ENCODE data around the gene EVA1C.
"Not testable (repeated sequence)": the region's sequence is repeated elsewhere in the genome, so short reads cannot be mapped to it uniquely, and the experiment has no call there.

The EVA1C gene

DNA sequence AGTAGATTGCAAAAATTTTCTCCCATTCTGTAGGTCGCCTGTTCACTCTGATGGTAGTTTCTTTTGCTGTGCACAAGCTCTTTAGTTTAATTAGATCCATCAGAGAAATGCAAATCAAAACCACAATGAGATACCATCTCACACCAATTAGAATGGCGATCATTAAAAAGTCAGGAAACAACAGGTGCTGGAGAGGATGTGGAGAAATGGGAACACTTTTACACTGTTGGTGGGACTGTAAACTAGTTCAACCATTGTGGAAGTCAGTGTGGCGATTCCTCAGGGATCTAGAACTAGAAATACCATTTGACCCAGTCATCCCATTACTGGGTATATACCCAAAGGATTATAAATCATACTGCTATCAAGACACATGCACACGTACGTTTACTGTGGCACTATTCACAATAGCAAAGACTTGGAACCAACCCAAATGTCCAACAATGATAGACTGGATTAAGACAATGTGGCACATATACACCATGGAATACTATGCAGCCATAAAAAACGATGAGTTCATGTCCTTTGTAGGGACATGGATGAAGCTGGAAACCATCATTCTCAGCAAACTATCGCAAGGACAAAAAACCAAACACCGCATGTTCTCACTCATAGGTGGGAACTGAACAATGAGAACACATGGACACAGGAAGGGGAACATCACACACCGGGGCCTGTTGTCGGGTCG is 21.8 kb upstream of the EVA1C start:
- not testable (repeated sequence) for DNase-seq (ENCODE audit: low spot score)

DNA sequence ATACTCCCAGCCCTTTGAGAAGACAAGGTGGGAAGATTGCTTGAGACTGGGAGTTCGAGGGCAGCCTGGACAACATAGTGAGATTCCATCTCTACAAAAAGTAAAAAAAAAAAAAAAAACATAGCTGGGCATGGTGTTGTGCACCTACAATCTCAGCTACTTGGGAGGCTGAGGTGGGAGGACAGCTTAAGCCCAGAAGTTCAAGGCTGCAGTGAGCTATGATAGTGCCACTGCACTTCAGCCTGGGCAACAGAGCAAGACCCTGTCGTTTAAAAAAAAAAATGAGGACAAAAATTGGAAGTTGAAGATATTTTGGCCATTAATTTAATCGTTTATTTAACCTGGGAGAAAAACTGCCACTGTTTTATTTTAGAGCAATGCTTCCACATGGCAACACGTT is 20.8 kb upstream of the EVA1C start:
- DNase-seq (ENCODE audit: low spot score) = no peak

DNA sequence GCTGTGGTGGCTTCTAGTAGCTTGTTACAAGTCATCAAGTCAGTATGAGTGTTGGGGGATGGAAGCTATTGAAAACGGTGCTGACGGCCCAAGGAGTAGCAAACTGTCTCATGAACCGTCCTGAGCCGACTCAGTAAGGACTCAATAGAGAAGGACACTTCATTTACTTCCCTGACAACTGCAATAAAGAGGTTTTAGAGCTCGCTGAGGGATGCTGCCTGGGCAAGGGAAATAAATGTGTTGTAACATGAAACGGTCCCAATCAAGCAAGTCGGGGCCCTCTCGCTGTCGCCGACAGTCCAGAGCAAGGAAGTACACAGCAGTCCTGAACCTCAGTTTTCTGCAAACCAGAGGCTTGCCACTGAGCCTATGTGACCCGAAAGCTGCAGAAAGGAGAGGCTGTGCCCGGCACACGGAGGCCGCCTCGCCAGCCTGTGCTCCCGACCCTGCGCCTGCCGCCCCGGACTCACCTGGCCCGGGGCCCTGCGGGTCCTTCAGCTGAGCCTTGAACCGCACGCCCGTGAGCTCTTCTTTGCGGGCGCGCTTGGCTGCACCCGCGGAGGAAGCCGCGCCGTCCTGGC is 20.1 kb upstream of the EVA1C start:
- DNase-seq (ENCODE audit: low spot score) = no peak

DNA sequence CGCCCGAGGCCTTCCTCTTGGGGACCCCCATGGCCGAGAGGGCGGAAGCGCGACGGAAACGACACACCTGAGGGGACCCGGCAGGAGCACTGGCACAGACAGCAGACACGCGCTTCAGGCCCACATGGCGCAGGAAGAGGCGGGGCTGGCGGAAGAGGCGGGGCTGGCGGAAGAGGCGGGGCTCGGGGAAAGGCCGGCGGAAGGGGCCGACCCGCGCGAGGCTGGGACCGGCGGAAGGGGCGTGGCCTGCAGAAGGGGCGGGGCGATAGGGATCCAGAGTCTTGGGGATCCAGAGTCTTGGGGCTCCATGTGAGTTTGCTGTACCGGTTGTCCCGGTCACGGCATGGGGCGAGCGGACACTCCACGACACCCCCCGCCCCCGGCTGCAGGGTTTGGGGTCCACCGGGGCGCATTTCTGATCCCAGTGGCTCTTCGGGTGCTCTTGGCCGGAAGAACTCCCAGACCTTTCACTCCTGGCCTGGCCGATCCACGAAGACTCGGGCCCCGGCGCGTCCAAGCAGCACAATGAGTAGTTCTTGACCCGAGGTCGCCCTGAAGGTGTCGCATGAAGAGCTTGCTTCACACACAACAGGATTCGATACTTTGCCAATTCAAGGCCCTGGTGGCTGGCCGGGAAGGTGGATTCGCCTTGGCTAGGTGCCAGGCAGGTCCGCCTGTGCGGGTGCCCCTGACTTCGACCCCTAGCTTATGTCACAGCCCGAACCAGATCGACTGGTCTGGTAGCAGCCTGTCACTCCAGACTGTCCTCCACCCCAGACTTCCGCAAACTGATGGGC is 19.4 kb upstream of the EVA1C start, which contains the start of gene URB1:
URB1 (minus strand) TSS at position 133 of the 797 bp plus-strand sequence; CDS start at position 31, 102 bp downstream.
- peak; percentile 89 for DNase-seq (ENCODE audit: low spot score)

DNA sequence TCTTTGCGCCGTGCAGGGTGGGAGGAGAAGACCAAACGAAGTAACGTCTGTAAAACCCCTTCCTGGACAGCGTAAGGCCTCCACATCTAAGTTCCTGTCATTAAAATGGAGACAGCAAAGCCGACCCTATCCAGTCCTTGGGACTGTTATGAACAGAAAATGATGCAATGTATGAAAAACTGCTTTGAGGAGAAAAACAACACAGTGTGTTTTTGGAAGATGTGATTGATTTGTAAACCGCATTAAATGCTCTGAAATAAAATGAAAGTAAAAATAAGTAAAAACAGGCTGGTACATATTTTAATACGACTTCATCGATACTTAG is 18.9 kb upstream of the EVA1C start:
- no peak for DNase-seq (ENCODE audit: low spot score)

DNA sequence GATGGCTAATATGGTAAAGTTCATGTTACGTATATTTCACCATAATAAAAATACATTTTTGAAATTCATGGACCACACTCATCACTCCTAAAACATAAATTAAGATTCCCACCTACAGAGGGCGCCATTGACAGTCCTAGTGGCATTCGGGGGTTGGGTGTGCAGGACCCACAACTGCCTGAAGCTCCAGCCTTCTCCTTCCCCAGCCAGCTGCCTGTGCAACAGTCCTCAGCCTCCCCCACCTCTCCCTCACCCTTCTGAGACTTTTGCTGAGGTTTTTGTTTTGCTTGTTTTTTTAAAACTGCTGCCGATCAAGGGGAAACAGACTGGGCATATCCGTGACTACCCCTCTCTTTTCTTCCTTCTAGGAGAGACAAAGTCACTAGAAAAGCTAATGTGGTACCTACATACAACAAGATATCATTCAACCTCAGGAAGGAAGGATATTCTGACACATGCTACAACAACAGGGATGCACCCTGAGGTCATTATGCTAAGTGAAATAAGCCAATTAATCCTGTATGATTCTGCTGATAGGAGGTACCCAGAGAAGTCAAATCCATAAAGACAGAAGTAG is 9.2 kb upstream of the EVA1C start:
- peak; percentile 75 for DNase-seq (ENCODE audit: low spot score)

DNA sequence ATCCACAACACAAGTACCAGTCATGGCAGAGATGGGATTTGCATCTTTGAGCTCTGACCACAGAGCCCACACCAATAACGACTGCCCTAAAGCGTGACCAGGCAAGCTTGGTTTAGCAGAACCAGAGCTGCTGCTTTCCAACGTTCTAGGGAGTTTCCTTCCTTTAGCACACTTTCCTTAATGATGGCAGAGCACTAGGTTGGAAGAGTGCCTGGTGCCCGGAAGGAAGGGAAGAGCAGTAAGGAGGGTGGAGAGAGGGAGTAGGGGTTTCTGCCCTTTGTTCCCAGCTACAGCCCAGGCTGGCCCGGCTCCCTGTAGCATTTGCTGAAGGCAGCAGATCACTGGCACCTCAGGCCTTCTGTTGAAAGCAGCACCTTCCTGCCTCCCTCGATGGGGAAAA is 6.1 kb upstream of the EVA1C start:
- DNase-seq (ENCODE audit: low spot score) = no peak

DNA sequence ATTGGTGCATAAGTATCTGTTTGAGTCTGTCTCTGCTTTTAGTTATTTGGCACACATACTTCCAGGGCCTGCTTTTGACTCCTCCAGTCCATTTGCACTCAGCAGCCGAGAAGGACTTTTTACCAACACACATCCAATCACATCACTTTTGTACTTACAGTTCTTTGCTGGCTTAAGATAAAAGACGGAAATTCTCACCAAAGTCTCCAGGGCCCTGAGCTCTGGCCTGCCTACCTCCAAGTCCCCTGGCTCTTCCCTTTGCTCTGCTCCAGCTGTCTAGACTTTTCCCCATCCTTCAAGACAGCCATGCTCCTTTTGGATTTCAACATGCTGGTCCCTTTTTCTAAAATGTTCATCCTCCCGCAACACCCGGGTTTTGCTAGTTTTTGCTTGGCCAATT is 2.2 kb upstream of the EVA1C start:
- no peak for DNase-seq (ENCODE audit: low spot score)

DNA sequence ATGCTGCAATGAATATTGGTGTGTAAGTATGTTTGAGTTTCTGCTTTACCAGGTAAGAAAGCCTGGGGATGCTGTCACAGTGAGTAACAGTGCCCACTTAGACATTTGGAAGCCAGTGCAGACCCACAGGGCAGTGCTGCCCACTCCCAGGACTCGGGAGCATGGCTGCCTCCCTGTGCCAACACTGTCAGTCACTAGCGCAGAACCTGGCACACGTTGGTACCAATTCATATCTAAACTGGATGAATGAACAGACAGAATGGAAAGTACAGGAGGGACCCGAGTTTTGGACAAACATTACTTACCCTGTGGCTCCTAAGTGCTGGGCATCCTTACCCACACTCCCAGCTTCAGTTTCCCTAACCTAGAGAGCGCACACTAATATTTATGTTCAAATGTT is 1.6 kb upstream of the EVA1C start:
- DNase-seq (ENCODE audit: low spot score) = peak; percentile 68

DNA sequence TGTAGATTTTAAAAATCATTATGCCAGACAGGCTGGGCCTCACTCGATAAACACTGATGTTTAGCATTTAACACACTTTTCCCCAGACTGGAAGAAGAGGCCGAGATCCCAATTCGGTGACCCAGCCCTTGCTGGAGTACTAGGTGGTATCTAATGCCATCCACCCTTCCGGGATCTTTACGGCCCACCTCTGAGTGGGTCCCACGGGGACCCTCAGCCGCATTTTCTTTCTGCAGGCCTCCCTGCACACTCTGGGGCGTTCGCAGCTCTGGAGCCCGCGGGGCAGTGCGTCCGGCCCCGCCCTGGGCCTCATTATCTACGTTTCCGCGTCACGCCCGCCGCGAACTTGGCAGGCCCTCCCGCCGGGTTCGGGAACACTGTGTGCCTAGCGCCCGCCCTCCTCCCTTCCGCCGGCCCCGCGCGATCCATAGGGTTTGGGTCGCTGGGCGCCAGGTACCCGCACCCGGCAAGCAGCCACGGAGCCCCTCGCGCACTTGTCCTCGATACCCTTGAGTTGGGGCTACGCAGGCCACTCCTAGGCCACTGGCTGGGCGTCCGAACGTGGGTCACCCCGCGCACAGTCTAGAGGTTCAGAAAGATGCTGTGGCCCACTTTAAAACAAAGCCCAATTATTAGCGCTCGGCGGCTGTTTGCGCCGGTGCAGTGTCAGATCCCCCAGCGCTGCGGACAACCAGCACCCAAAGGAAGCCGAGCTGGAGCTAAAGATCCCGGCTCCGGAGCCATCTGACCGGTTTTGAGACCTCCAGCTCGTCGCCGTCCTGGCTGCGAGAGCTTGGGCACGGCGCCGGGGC is 950 bp upstream of the EVA1C start:
- DNase-seq (ENCODE audit: low spot score) = peak; percentile 79

DNA sequence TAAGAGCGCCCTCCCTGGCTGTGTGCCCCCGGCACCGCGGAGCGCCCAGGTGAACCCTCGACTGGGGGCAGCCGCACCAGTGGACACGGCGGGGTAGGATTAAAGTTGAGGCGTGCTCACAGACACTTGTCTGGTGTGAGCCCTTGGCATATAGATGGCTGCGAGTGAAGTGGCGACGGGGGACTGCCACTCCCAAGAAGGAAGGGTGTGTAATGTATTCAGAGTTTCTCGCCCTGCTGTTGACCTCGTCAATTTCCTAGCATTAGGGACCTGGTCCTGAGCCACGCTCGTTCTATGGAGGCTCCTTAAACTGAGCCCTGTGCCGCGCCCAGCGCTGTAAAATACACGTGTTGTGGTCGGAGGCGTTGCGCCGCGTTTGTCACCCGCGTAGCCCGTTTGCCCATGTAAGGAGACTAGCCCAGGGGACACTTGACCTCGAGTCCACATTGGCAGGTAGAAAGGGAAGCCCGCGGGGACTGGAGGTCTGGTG is 554 bp downstream of the EVA1C start:
- DNase-seq (ENCODE audit: low spot score) = peak; percentile 42

DNA sequence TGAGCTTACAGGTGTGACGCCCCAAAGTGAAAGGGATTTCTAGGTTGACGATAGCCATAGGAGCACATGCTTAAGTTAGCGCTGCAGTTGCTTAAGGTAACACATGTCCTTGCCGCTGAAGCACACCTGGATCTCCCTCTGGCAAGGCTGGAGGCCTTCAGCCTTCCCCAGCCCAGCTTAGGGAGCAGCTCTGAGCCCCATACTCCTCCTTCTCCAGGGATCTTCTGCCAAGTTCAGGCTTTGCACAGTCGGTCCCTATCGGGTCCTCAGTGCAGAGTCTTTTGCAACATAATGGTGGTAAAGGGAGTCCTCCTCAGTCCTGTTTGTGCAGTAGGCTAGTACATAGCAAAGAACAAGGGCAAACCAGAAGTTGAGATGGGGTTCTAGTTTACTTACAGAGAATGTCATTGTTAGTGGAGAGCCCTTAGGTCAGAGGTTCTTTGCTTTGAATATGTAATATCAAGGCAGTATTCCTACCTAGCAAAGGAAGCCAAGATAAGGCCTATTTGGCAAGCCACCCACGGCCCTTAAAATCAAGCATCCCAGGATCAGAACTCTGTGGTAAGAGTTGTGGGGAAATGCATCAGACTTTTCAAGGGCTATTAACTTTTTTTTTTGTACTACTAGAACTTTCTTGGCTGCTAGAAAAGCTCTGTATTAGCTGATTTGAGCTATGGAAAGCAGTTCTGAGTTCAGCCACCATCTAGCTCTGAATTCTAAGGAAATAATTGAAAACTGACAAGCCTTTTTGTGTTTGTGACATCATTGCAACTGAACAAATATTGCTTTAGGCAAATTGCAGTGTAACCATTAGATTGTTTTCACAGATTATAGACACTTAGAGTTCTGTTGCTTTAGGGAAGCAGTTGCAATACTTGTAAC is 1.4 kb downstream of the EVA1C start:
- peak; percentile 43 for DNase-seq (ENCODE audit: low spot score)

DNA sequence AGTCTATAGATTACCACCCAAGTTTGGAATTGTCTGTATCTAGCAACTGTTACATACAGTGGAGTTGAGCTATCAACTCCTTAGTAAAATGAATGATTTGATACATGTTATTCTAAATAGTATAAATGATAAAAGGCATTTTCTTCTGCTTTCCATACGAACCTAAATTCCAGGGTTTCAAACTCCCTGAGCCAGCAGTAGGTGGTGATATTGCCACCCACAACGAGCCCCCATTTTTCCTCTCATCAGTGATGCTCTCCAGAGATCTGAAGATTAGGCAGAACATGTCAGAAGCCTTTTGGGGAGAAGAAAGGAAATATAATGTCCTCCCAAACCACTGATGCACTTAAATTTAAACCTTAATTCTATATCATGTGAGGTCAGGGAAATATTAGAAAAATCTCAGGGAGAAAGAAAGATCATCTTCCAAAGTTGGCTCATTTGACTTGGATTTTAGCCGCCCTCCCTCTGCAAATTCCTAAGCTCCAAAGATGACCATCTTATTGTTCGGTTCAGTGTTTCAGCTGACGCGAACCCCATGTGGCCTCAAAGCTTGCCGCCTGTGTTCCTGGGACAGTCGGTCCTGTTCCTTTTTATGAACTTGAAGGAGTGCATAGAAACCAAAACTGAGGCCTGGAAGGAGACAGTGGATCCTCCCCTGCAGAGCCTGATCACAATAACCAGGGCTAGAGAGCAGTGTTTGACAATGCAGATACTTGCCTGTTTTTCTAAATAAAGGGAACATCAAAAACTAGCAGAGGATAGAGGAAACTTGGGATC is 2.3 kb downstream of the EVA1C start:
- DNase-seq (ENCODE audit: low spot score) = peak; percentile 76

DNA sequence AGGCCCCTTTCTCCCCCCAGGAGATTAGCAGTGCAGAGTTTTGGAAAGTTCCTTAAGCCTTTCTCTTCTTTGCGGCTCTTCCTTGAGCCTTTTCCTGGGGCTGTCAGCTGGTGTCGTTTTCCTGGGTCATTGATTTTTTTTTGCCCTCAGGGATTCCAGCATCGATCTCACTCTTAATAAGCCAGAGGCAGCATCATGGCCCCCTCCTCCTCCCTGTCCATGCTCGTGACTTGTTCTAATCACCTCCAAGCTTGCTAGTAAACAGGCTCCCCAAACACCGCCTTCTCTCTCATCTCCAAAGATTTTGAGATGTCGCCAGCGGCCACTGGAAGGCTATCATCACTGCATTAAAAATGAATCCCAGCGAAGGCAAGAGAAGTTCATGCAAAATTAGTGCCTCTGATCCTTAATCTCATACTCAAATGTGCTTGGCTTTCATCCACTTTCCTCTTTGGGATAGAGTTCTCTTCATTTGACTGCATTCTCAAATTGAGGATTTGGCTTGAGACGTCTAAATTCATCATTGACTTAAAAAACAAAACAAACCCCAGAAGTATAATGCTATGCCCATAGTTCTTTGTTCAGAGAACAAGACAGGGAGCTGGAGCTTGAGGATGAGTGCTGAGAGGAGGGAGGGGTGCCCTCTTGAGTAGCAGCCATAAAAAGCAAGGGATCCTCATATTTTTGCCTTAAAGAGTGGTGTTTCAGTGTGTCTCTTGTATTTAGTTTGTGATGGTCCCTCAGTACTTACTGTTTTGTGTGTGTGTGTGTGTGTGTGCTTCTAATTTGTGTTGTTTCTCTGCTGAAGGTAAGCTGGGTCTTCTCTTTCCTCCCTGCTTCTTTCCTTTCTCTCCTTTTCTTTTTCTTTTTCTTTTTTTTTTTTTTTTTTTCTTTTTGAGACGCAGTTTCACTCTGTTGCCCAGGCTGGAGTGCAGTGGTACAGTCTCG is 3.2 kb downstream of the EVA1C start:
- no peak for DNase-seq (ENCODE audit: low spot score)

DNA sequence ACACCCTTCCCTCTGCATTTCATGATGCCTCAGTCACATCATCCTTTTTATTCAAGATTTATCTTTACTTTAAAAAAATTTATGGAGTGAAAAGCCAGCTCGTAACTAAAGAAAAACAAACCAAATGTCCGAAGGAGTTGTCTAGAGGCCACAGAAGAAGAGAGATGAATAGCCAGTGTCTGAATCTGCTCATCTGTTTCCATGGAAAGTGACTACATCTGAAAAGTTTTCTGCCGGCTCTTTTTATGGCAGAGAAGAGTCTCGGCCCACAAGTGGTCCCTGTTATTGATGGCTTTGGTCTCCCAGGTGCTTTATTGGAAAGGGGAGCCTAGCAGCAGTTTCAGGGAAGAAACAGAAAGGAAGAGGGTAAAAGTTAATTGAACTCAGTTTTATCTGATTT is 5.6 kb downstream of the EVA1C start:
- DNase-seq (ENCODE audit: low spot score) = no peak

DNA sequence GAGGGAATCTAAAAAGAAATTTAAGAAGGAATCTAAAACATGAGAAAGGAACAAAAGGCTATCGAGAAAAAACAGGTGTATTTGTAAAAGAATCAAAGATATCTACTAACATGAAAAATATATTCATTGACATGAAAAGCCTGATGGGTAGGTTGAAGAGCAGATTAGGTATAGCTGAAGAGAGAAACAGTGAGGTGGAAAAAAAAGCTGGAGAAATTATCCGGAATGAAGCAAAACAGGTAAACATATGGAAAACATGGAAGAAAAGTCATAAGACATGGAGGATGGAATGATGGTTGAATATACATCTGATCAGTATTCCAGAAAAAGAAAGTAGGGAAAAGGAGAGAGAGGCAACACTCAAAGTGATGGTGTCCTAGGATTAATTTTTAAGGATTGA is 9.6 kb downstream of the EVA1C start:
- no peak for DNase-seq (ENCODE audit: low spot score)

DNA sequence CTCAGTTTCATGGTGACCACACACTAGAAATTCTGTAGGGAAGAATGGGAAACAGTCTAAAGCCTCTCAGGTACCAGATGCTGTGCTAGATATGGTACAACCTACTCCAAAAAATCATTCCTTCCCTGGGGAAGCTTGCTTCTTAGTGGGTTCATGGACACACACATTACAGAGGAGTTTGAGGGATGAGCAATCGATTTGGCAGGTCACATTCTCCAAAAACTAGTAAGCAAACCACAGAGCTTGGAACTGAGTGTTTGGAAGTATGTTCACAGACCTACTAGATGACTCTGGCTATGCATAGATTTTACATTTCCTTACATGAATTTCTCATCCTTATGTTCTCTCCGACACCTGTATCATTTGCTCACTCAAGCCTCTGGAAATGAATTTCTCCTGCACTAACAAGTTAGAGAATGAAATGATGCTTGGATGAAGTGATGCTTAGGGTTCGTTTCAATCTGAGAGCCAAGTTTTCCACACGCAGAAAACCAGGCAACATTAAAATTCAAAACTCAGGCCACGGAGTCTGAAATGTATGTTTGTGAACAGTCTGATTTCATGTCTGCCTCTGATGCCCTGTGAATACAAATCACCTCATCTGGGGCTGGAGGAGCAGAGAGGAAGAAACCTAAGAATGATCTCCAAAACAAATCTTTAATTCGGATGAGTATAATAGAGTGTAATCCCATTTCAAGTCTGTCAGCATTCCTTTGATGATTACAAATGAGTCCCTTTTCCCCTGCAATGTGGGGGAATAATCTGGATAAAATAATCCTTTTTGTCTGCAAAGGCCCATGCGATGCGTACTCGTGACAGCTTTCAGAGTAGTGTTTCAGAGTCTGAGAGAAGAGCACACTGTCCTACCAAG is 11.0 kb downstream of the EVA1C start:
- peak; percentile 47 for DNase-seq (ENCODE audit: low spot score)

DNA sequence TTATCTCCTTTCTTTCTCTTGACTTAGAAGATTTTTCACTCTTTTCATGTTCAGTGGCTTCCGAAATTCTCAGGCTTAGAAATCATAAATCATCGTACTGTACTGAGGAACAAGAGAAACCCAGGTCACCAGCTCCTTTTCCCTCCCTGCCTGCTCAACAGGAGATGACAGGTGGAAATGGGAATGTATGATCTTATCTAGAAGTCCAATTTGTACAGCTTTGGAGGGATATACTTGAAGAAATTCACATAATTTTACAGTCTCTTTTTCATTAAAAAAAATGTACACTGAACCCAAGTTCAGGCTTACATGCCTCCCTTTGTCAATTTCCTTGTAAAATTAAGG is 11.7 kb downstream of the EVA1C start:
- no peak for DNase-seq (ENCODE audit: low spot score)
